Loucy (cell line): ENCODE results near the gene ALCAM.

Experiments used
- CTCF ChIP-seq: fragments of 200-600 bp; sonication (generic); conservative IDR thresholded peaks from 2 replicates; pipeline ENCODE4 v1.5.1; 2014; ENCODE audit warnings: mild to moderate bottlenecking, antibody characterized with exemption, low read length
- EZH2phosphoT487 ChIP-seq: fragments of 200-600 bp; IDR thresholded peaks from 2 replicates; pipeline ENCODE4 v1.6.1; 2018; ENCODE audit warnings: antibody characterized with exemption, mild to moderate bottlenecking, moderate library complexity, borderline replicate concordance

- no peak for TF ChIP-seq CTCF
- no peak for TF ChIP-seq EZH2phosphoT487
These were observed 57.9 kb downstream of the ALCAM start for GRCh38 chr3:105424412-105425152.
